DND-41 (cell line): ENCODE data around the gene SLC38A3.

Experiments used
- EZH2 ChIP-seq: IDR thresholded peaks from 3 replicates; pipeline ENCODE4 v1.6.1; 2012; ENCODE audit warnings: borderline replicate concordance, low read depth, mild to moderate bottlenecking, moderate library complexity, low read length, inconsistent platforms; ENCODE audit not compliant: severe bottlenecking
- TF ChIP-seq, protein P1 (sequence below): IDR thresholded peaks from 2 replicates; pipeline ENCODE4 v1.5.1; 2012; ENCODE audit warnings: borderline replicate concordance, low read length, moderate library complexity, mild to moderate bottlenecking; ENCODE audit not compliant: poor library complexity, severe bottlenecking; ENCODE audit errors: extremely low read depth

GRCh38 chr3:50172626-50173220 is 32.3 kb upstream of the SLC38A3 start:
- TF ChIP-seq, protein P1, sequence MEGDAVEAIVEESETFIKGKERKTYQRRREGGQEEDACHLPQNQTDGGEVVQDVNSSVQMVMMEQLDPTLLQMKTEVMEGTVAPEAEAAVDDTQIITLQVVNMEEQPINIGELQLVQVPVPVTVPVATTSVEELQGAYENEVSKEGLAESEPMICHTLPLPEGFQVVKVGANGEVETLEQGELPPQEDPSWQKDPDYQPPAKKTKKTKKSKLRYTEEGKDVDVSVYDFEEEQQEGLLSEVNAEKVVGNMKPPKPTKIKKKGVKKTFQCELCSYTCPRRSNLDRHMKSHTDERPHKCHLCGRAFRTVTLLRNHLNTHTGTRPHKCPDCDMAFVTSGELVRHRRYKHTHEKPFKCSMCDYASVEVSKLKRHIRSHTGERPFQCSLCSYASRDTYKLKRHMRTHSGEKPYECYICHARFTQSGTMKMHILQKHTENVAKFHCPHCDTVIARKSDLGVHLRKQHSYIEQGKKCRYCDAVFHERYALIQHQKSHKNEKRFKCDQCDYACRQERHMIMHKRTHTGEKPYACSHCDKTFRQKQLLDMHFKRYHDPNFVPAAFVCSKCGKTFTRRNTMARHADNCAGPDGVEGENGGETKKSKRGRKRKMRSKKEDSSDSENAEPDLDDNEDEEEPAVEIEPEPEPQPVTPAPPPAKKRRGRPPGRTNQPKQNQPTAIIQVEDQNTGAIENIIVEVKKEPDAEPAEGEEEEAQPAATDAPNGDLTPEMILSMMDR = no peak
- no peak for TF ChIP-seq EZH2
